HG02763 (cell line): ENCODE results near the gene HLA-A.
"Not testable (repeated sequence)": the region's sequence is repeated elsewhere in the genome, so short reads cannot be mapped to it uniquely, and the experiment has no call there.

Source experiments
- ATAC-seq: cut with Tn5 transposase; IDR thresholded peaks from one replicate; pipeline ENCODE4 v1.9.1; 2021; ENCODE audit warnings: mild to moderate bottlenecking, moderate library complexity; ENCODE audit not compliant: unreplicated experiment

Gene HLA-A

GRCh38 chr6:29942275-29943052 is at the start of gene HLA-A:
Gene HLA-A (plus strand): TSS chr6:29942532. CDS start chr6:29942554, 22 bp downstream.
- ATAC-seq = peak; percentile 86

GRCh38 chr6:29892696-29893095 is 49.6 kb upstream of the HLA-A start:
- ATAC-seq = no peak

- ATAC-seq = no peak
Measured at GRCh38 chr6:29899281-29899680, 43.1 kb upstream of the HLA-A start.

GRCh38 chr6:29905286-29905685 is 37.0 kb upstream of the HLA-A start:
- no peak for ATAC-seq

- ATAC-seq = no peak
Measured at GRCh38 chr6:29907637-29908340, 34.5 kb upstream of the HLA-A start.

GRCh38 chr6:29908341-29908662 is 34.0 kb upstream of the HLA-A start:
- ATAC-seq = no peak

- ATAC-seq = no peak
Measured at GRCh38 chr6:29908710-29909109, 33.6 kb upstream of the HLA-A start.

GRCh38 chr6:29909985-29910384 is 32.3 kb upstream of the HLA-A start:
- no peak for ATAC-seq

- ATAC-seq = no peak
Measured at GRCh38 chr6:29912840-29913239, 29.5 kb upstream of the HLA-A start.

GRCh38 chr6:29916741-29917140 is 25.6 kb upstream of the HLA-A start:
- no peak for ATAC-seq

GRCh38 chr6:29917857-29918256 is 24.5 kb upstream of the HLA-A start:
- ATAC-seq = no peak

- no peak for ATAC-seq
Measured at GRCh38 chr6:29919506-29920445, 22.6 kb upstream of the HLA-A start.

- ATAC-seq = no peak
Measured at GRCh38 chr6:29924287-29924686, 18.0 kb upstream of the HLA-A start.

- ATAC-seq = no peak
Measured at GRCh38 chr6:29924731-29925130, 17.6 kb upstream of the HLA-A start.

- no peak for ATAC-seq
Measured at GRCh38 chr6:29925321-29925720, 17.0 kb upstream of the HLA-A start.

- ATAC-seq = no peak
Measured at GRCh38 chr6:29925727-29926412, 16.5 kb upstream of the HLA-A start.

- ATAC-seq = peak; percentile 70
Measured at GRCh38 chr6:29926413-29927274, 15.7 kb upstream of the HLA-A start.

- no peak for ATAC-seq
Measured at GRCh38 chr6:29927275-29927569, 15.1 kb upstream of the HLA-A start.

GRCh38 chr6:29927841-29928388 is 14.4 kb upstream of the HLA-A start:
- no peak for ATAC-seq

- ATAC-seq = not testable (repeated sequence)
Measured at GRCh38 chr6:29930047-29930446, 12.3 kb upstream of the HLA-A start.
